ENCODE data around the gene LMX1A. TPM values are rescaled to one million over a fixed set of nuclear protein-coding genes. Genes with fewer than 3 reads are reported as not detected.

The LMX1A gene
- total RNA-seq, 1 donor from 2014 or later = 0.11 TPM

DNA sequence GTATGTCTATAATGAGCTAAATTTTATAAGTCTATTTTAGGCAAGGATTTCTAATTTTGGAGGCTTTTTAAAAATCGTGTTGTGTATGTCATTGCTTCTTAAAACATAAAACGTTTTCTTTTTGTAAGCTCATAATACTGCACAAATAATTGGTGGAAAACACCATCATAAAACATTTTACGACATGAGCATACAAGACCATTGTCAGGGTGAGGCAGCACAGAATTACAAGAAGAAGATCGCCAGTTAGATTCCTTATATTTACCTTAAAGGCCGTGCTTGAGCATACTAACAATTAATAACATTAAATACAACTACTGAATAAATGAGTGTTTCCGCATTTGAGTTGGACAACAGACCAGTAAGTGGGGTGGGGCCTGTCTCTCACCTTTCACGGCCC is 19.1 kb upstream of the LMX1A start:
- no peak for DNase-seq
- Histone ChIP-seq H3K27me3 (ENCODE audit: low read depth) (no peaks in the 10 kb centered on the region), H3K9me3 (replicated peaks) (no peaks in the 10 kb centered on the region), H3K4me1 (peaks cover 22% of the 10 kb centered on the region), H3K4me3 (peak overlapping the region; percentile 67), H3K27ac (replicated peaks) (peak overlapping the region; percentile 93), H3K36me3 (no peaks in the 10 kb centered on the region)
- intact Hi-C loops (cut with micrococcal nuclease) = no loop called here
- TF ChIP-seq CTCF (IDR thresholded peaks at IDR 0.05; ENCODE audit: borderline replicate concordance) = no peak

DNA sequence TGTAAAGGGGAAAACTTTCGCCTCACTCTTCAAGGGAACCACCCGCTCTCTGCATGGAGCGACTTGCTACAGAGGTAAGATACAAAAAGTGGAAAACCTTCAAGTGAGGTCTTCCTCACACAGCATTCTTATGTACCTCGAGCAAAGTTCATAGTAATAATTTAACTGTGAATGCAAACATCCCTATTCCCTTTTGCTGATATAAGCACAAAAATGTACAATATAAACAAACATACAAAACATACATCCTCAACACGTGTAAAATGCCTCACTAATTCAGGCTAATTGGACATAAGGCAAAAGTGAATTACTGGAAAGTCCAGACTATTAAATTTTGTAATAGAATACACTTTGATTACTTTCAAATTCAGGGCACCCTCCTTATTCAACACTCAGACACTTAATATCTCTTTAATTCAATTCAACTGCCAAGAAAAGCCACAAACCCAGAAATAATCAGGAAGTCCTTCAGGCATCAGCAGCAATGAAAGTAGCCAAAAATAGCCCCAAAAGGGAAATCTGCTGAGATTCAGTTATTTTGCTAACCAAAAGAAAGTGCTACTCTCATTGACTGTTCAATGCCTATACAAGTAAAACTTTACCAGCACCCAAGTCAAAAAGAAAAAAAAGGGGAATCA is 15.2 kb upstream of the LMX1A start:
- intact Hi-C loops (cut with micrococcal nuclease) = no loop called here
- Histone ChIP-seq H3K4me1 (peaks cover 19% of the 10 kb centered on the region), H3K9me3 (replicated peaks) (no peaks in the 10 kb centered on the region), H3K4me3 (no peak overlapping the region), H3K36me3 (no peaks in the 10 kb centered on the region), H3K27ac (replicated peaks) (no peak overlapping the region), H3K27me3 (ENCODE audit: low read depth) (peaks cover 20% of the 10 kb centered on the region)
- DNase-seq = no peak
- no peak for TF ChIP-seq CTCF (IDR thresholded peaks at IDR 0.05; ENCODE audit: borderline replicate concordance)

- Histone ChIP-seq H3K9me3 (replicated peaks) (no peaks in the 10 kb centered on the region), H3K27me3 (ENCODE audit: low read depth) (peaks cover 40% of the 10 kb centered on the region), H3K36me3 (no peaks in the 10 kb centered on the region), H3K4me1 (no peaks in the 10 kb centered on the region), H3K27ac (replicated peaks) (no peak overlapping the region), H3K4me3 (no peak overlapping the region)
- peak; percentile 47 for DNase-seq
- TF ChIP-seq CTCF (IDR thresholded peaks at IDR 0.05; ENCODE audit: borderline replicate concordance) = peak; percentile 91
- intact Hi-C loops (cut with micrococcal nuclease) = loop anchor here (10.0 kb wide), 1 partner anchor 225 kb away; no protein-coding TSS in a partner anchor
Observed at GRCh38 chr1:165369255-165369848, 12.8 kb upstream of the LMX1A start.

DNA sequence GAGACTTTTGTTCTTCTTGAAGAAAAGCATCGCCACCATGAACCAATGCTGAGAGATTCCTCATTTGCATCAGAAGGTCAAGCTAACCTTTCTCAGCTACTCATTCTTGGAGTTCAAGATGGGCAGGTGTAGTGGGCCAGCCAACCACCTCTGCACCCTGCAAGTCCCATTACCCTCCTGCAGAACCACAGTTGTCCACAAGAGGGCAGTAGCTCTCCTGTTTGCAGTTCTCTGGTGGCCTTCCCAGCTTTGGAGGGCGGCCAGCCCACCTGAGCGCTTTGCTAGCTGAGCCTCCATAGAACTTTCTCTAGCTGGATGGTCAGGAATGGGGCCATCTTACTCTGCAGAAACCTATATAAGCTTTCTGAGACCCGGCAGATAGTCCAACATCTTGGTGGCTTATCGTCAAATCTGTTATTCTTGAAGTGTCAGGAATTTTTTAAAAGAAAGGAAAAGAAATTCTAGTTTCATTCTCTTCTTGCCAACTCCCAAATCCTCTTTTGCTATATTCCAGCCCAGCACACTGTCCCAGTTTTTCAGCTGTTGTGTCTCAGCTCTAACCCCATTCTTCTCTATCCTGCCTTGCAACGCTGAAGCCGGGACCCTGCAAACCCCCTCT is 11.0 kb upstream of the LMX1A start:
- H3K27me3 ChIP-seq (ENCODE audit: low read depth) = peaks cover 43% of the 10 kb centered on the region
- peak; percentile 98 for TF ChIP-seq CTCF (IDR thresholded peaks at IDR 0.05; ENCODE audit: borderline replicate concordance)
- H3K27ac ChIP-seq (replicated peaks) = no peak overlapping the region
- DNase-seq = peak; percentile 80
- no peaks in the 10 kb centered on the region for H3K9me3 ChIP-seq (replicated peaks)
- intact Hi-C loops (cut with micrococcal nuclease) = loop anchor here (10.0 kb wide), 1 partner anchor 223 kb away; no protein-coding TSS in a partner anchor
- H3K36me3 ChIP-seq = no peaks in the 10 kb centered on the region
- H3K4me3 ChIP-seq = no peak overlapping the region
- H3K4me1 ChIP-seq = no peaks in the 10 kb centered on the region

DNA sequence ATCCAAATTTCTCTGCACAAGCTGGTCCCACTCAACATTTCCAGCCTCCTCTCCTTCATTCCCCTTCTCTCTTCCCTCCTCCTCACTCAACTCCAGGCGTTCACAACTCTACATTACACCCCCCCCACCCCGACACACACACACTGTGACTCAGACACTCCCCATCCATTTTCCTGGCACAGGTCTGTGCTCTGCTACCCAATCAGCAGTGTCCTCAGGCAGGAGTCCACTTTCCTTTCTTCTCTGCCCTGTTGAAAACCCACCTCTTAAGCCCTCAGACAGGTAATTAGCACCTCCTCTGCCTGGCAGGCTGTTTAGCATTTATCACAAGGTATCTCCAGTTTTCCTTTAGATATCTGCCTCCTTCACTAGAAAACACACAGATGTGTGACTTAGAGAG is 8.8 kb upstream of the LMX1A start:
- no peaks in the 10 kb centered on the region for H3K9me3 ChIP-seq (replicated peaks)
- intact Hi-C loops (cut with micrococcal nuclease) = loop anchor here (10.0 kb wide), 1 partner anchor 221 kb away; no protein-coding TSS in a partner anchor

More for the DNA sequence above, 8.8 kb upstream of the LMX1A start:
- DNase-seq = no peak
- no peaks in the 10 kb centered on the region for H3K4me1 ChIP-seq
- no peak overlapping the region for H3K4me3 ChIP-seq
- H3K27me3 ChIP-seq (ENCODE audit: low read depth) = peaks cover 62% of the 10 kb centered on the region
- H3K36me3 ChIP-seq = no peaks in the 10 kb centered on the region
- no peak overlapping the region for H3K27ac ChIP-seq (replicated peaks)
- no peak for TF ChIP-seq CTCF (IDR thresholded peaks at IDR 0.05; ENCODE audit: borderline replicate concordance)
